HEK293T (cell line): ENCODE results near the gene PRKCE.

Experiments
- BHLHE40 ChIP-seq: fragments of 450-650 bp; IDR thresholded peaks from 2 replicates; pipeline ENCODE4 v1.6.1; 2016; ENCODE audit warnings: mild to moderate bottlenecking, moderate library complexity, borderline replicate concordance
- HDGF ChIP-seq: fragments of 450-650 bp; IDR thresholded peaks from 2 replicates; pipeline ENCODE4 v1.6.1; 2017; ENCODE audit warnings: antibody characterized with exemption, borderline replicate concordance

DNA sequence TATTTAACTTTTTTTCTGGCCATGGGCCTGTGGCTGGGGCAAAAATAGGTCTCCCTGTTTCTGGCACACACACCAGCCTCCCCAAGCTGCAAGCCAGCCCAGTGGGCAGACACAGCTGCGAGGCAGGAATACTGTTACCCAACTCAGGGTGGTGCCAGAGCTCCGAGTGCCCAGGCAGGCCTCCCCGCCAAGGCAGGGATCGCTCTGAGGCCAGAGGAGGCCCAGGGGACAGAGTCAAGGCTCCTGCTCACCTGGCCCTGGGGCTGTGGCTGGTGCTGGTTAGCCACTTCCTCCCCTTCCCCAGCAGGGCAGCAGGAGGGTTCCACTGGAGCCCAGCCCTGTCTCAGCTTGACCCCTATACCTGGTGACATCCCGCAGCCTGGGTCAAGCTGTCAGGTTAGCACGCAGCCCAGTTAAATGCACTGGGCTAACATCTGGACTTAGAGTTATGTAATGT is 578.7 kb downstream of the PRKCE start:
- no peak for TF ChIP-seq BHLHE40
- no peak for TF ChIP-seq HDGF
